ENCODE measurements around the gene ZNF638. TPM values are rescaled to one million over a fixed set of nuclear protein-coding genes. Genes with fewer than 3 reads are reported as not detected.

Gene ZNF638
- polyA plus RNA-seq, 1 of the 3 experiments (the other 2 are of a cell fraction) = 28.1 TPM

GRCh38 chr2:71298914-71299313 is 32.7 kb upstream of the ZNF638 start:
- 56% methylated on average over 2 of the region's 2 CpGs for WGBS (ENCODE audit: low lambda C conversion rate)
- ChIA-PET POLR2A (interaction anchor here (1.0 kb wide), 1 partner anchor 32 kb away, joined by 3 read pairs; the partner anchor contains the start of gene ZNF638), CTCF (interaction anchor here (0.6 to 5.6 kb wide), 41 partner anchors 9 to 1790 kb away, joined by 3 to 221 read pairs (median 5); partner anchors contain the start of genes PAIP2B and ZNF638)
- no peaks in the 10 kb centered on the region for H3K9me3 ChIP-seq
- H3K27ac ChIP-seq (ENCODE audit: low read depth in 2 of 2, low read length in 1 of 2) = no peak overlapping the region
- H3K4me3 ChIP-seq (ENCODE audit: low read depth in 2 of 2, low read length in 1 of 2) = no peak overlapping the region
- no peak overlapping the region for H2AFZ ChIP-seq (ENCODE audit: low read depth)
- H4K20me1 ChIP-seq (ENCODE audit: insufficient read depth) = no peaks in the 10 kb centered on the region
- H3K79me2 ChIP-seq (ENCODE audit: insufficient read depth) = peaks cover 5% of the 10 kb centered on the region; the same call in 1 of the 2 replicates
- no peak overlapping the region for H3K4me2 ChIP-seq
- no peaks in the 10 kb centered on the region for H3K9me2 ChIP-seq
- no peaks in the 10 kb centered on the region for H3K4me1 ChIP-seq (ENCODE audit: control insufficient read depth in 1 of 2, insufficient read depth in 2 of 2, low read depth in 1 of 2, low read length in 1 of 2)
- no peak for TF ChIP-seq USF1 (IDR thresholded peaks at IDR 0.05; ENCODE audit: borderline replicate concordance, low read depth)
- TF ChIP-seq TCF12 (IDR thresholded peaks at IDR 0.05) = no peak
- no peak for TF ChIP-seq SIN3A (IDR thresholded peaks at IDR 0.05; ENCODE audit: borderline replicate concordance, low read depth, low read length)
- no peak for DNase-seq
- H3K36me3 ChIP-seq (replicated peaks in 1 of 2; ENCODE audit: control insufficient read depth in 1 of 2, insufficient read depth in 2 of 2, low read length in 1 of 2) = no peaks in the 10 kb centered on the region
- no peaks in the 10 kb centered on the region for H3K27me3 ChIP-seq (ENCODE audit: insufficient read depth)
- no peaks in the 10 kb centered on the region for H3F3A ChIP-seq (replicated peaks; ENCODE audit: insufficient read depth)
- no peak overlapping the region for H3K9ac ChIP-seq

- ChIA-PET CTCF (interaction anchor here (0.7 to 5.6 kb wide), 49 partner anchors 9 to 1789 kb away, joined by 3 to 221 read pairs (median 4); partner anchors contain the start of genes PAIP2B and ZNF638), POLR2A (interaction anchor here (1.0 kb wide), 1 partner anchor 32 kb away, joined by 3 read pairs; the partner anchor contains the start of gene ZNF638)
- Histone ChIP-seq H4K20me1 (ENCODE audit: insufficient read depth) (no peaks in the 10 kb centered on the region), H3K4me3 (ENCODE audit: low read depth in 2 of 2, low read length in 1 of 2) (no peak overlapping the region; a peak in 1 of 4 replicates), H3K9ac (no peak overlapping the region), H3K9me3 (no peaks in the 10 kb centered on the region), H3K27ac (ENCODE audit: low read depth in 2 of 2, low read length in 1 of 2) (no peak overlapping the region), H3K4me1 (ENCODE audit: control insufficient read depth in 1 of 2, insufficient read depth in 2 of 2, low read depth in 1 of 2, low read length in 1 of 2) (no peaks in the 10 kb centered on the region), H3K9me2 (no peaks in the 10 kb centered on the region), H3K4me2 (no peak overlapping the region), H2AFZ (ENCODE audit: low read depth) (peak overlapping the region; percentile 16; the same call in 1 of the 2 replicates), H3K36me3 (replicated peaks in 1 of 2; ENCODE audit: control insufficient read depth in 1 of 2, insufficient read depth in 2 of 2, low read length in 1 of 2) (no peaks in the 10 kb centered on the region), H3F3A (replicated peaks; ENCODE audit: insufficient read depth) (no peaks in the 10 kb centered on the region), H3K27me3 (ENCODE audit: insufficient read depth) (no peaks in the 10 kb centered on the region), H3K79me2 (ENCODE audit: insufficient read depth) (peaks cover 5% of the 10 kb centered on the region; the same call in 1 of the 2 replicates)
- peak; percentile 51 for DNase-seq
- WGBS (ENCODE audit: low lambda C conversion rate) = 53% methylated on average over 2 of the region's 2 CpGs
- TF ChIP-seq SIN3A (IDR thresholded peaks at IDR 0.05; ENCODE audit: borderline replicate concordance, low read depth, low read length) (no peak), TCF12 (IDR thresholded peaks at IDR 0.05) (no peak), CTCF (IDR thresholded peaks at IDR 0.05) (peak; percentile 78), POLR2AphosphoS5 (IDR thresholded peaks at IDR 0.05; ENCODE audit: low read depth, low read length) (no peak), FOSL2 (IDR thresholded peaks at IDR 0.05; ENCODE audit: borderline replicate concordance, low read depth) (no peak), NRF1 (IDR thresholded peaks at IDR 0.05; ENCODE audit: low read depth, low read length) (no peak), RXRA (IDR thresholded peaks at IDR 0.05; ENCODE audit: borderline replicate concordance, low read depth) (no peak), TAF1 (IDR thresholded peaks at IDR 0.05; ENCODE audit: borderline replicate concordance, low read depth, low read length) (no peak), JUND (IDR thresholded peaks at IDR 0.05) (no peak), GABPA (IDR thresholded peaks at IDR 0.05; ENCODE audit: low read depth) (no peak), RAD21 (IDR thresholded peaks at IDR 0.05; ENCODE audit: low read length) (peak; percentile 79), TEAD4 (IDR thresholded peaks at IDR 0.05; ENCODE audit: borderline replicate concordance, insufficient read depth) (no peak), YY1 (IDR thresholded peaks at IDR 0.05; ENCODE audit: low read depth) (no peak), FOXJ3 (CRISPR knock-in tag; IDR thresholded peaks at IDR 0.05) (no peak), SMC3 (IDR thresholded peaks at IDR 0.05; ENCODE audit: low read depth, low read length) (peak; percentile 27; the same call in 1 of the 2 replicates), REST (IDR thresholded peaks at IDR 0.05; ENCODE audit: low read depth, low read length) (no peak)
- TF ChIP-seq, protein P1, sequence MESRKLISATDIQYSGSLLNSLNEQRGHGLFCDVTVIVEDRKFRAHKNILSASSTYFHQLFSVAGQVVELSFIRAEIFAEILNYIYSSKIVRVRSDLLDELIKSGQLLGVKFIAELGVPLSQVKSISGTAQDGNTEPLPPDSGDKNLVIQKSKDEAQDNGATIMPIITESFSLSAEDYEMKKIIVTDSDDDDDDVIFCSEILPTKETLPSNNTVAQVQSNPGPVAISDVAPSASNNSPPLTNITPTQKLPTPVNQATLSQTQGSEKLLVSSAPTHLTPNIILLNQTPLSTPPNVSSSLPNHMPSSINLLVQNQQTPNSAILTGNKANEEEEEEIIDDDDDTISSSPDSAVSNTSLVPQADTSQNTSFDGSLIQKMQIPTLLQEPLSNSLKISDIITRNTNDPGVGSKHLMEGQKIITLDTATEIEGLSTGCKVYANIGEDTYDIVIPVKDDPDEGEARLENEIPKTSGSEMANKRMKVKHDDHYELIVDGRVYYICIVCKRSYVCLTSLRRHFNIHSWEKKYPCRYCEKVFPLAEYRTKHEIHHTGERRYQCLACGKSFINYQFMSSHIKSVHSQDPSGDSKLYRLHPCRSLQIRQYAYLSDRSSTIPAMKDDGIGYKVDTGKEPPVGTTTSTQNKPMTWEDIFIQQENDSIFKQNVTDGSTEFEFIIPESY (IDR thresholded peaks at IDR 0.05; ENCODE audit: borderline replicate concordance, low read depth) = no peak
Observed at GRCh38 chr2:71299507-71299906, 32.1 kb upstream of the ZNF638 start.
